SH-SY5Y (cell line): Measurements from ENCODE around the gene SMAGP.

Experiments used
- GATA2 ChIP-seq: IDR thresholded peaks from 2 replicates; pipeline ENCODE4 v1.6.1; 2011; ENCODE audit warnings: mild to moderate bottlenecking, low read depth, low read length
- GATA3 ChIP-seq: IDR thresholded peaks from 2 replicates; pipeline ENCODE4 v1.6.1; 2011; ENCODE audit warnings: low read depth, mild to moderate bottlenecking, low read length, moderate library complexity

The SMAGP gene

DNA sequence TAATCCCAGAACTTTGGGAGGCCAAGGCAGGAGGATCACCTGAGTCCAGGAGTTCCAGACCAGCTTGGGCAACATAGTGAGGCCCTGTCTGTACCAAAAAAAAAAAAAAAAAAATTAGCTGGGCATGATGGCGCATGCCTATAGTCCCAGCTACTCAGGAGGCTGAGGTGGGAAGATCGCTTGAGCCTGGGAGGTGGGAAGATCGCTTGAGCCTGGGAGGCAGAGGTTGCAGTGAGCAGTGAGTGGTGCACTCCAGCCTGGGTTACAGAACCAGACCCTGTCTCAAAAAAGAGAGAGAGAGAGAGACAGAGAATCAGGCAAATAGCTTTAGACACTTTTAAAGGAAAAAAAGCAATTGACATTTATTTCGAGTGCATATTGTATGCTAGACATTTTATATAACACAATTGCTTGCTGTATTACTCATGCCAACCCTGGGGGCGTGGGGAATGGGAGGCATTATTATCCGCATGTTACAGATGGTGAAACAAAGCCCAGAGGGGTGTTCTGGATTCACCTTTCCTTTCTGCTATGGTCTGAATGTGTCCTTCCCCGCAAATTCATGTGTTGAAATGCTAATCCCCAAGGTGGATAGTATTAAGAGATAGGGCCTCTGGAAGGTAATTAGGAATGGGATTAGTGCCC is 62.1 kb downstream of the SMAGP start:
- no peak for TF ChIP-seq GATA2
- TF ChIP-seq GATA3, result no peak

DNA sequence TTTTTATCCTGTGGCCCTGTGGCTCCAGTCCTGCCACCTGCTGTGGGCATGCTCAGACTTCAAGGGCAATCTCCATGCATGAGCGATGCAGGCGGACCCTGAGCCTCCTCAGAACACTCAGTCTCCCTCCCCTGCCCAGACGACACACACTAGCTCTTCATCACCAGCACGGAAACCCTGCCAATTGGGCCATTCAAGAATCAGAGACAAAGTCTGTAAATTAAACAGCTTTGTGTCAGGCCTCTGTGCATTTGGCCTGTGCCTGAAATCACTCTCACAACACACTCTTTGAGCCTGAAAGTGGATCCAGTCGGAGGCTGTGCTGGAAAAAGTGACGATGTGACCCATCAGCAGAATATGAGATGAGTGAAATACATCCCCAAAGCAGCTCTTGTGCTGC is 64.9 kb downstream of the SMAGP start:
- no peak for TF ChIP-seq GATA2
- no peak for TF ChIP-seq GATA3

GRCh38 chr12:51202718-51203117 is 67.5 kb downstream of the SMAGP start:
- TF ChIP-seq GATA2 (no peak), GATA3 (no peak)

GRCh38 chr12:51200806-51201205 is 69.4 kb downstream of the SMAGP start:
- TF ChIP-seq GATA2 (no peak), GATA3 (no peak)

DNA sequence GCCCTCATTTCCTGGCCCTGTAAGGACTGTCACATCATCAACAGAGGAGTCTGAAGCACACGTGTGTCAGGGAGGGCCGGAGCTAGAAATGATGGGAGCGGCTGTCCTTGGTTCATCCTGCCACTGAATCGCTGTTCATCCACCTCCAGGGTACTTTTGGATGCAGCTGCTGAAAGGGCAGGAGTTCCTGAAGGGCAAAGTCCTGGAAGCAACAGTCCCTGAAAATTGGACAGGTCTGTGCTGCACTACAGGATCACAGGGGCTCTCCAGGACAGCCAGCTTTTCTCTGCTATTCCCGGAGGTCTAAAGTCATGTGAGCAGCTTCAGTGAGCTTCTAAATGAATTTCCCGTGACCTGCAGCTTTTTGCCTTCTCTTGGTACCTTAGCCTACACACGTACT is 70.1 kb downstream of the SMAGP start:
- no peak for TF ChIP-seq GATA3
- no peak for TF ChIP-seq GATA2

- no peak for TF ChIP-seq GATA2
- no peak for TF ChIP-seq GATA3
Measured at GRCh38 chr12:51199366-51199945, 70.8 kb downstream of the SMAGP start.

- no peak for TF ChIP-seq GATA3
- TF ChIP-seq GATA2, result no peak
Measured at GRCh38 chr12:51198568-51199365, 71.4 kb downstream of the SMAGP start.

DNA sequence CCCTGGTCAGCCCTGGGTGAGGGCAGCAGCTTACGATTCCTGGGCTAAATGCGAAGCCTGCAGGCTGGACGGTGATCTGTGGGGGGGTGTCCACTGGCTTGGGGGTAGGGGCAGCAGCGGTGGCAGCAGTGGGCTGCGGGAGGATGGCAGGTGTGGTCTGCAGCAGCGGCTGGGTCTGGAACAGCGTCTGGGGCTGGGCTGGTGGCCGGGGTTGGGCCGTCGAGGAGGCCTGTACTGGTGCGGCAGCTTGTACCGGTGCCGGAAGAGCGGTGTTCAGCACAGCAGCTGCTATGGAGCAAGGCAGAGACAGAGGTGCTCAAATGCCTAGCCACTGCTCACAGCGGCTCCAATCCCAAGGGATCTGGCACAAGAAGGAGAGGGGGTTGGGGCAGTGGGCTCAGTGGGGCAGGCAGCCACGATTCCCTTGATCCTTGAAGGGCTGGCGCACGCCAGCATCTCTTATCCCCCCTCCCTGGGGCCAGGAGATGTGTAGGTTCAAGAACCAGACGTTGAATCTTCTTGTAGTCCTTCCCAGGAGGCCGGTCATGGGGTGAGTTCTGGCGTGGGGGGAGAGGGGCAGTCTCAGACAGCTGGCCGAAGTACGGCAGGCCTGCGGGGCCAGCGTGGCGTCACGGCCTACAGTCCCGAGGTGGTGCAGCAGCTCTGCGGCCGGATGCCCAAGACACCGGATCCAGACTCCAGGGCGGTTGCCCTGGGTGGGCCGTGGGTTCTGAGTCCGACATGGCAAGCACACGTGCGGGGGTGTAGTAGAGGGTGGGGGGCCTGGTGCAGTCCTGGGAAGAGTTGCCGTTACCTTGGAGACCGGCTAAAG is 72.3 kb downstream of the SMAGP start:
- TF ChIP-seq GATA3 (no peak), GATA2 (no peak)

DNA sequence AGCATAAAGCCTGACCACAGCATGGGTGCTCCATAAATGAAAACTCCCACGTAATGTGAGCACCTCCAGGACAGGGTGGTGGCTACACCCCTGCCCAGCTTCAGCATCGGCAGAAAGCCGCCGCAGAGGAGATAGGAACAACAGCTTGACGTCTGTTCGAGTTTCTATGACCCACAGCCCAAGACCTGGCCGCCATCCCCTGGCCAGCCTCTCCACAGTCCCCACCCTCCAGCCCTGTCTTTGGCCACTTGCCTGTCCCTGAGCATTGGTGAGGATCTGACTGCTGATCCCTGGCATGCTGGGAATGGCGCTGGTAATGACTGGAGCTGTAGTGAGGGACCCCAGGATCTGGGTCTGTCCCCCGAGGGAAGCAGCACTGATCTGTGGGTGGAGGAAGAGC is 73.7 kb downstream of the SMAGP start:
- TF ChIP-seq GATA3, result no peak
- TF ChIP-seq GATA2, result no peak

- TF ChIP-seq GATA3 (no peak), GATA2 (no peak)
Measured at GRCh38 chr12:51195841-51196240, 74.4 kb downstream of the SMAGP start.
